ENCODE results near the gene C17orf100. TPM values are rescaled to one million over a fixed set of nuclear protein-coding genes. Genes with fewer than 3 reads are reported as not detected.

The C17orf100 gene
- total and polyA plus RNA-seq, 2 of the 13 experiments (the other 11 are each of a cell fraction or from before 2014, with no cell fraction given), result 3.6 to 8.7 TPM

- no peak for TF ChIP-seq ARID5B (CRISPR knock-in tag; IDR thresholded peaks at IDR 0.05)
- TF ChIP-seq ZNF724P (CRISPR knock-in tag; IDR thresholded peaks at IDR 0.05; ENCODE audit: borderline replicate concordance), result no peak
- TF ChIP-seq ZHX1 (CRISPR knock-in tag; IDR thresholded peaks at IDR 0.05; ENCODE audit: low read depth), result no peak
- TF ChIP-seq IKZF5 (CRISPR knock-in tag; IDR thresholded peaks at IDR 0.05), result no peak
- no peak for TF ChIP-seq PCBP1 (IDR thresholded peaks at IDR 0.05; ENCODE audit: borderline replicate concordance, low read depth, low read length)
- peak; percentile 17; the same call in 1 of the 2 replicates for TF ChIP-seq MLX (CRISPR knock-in tag; IDR thresholded peaks at IDR 0.05)
- TF ChIP-seq ZBTB14 (CRISPR knock-in tag; IDR thresholded peaks at IDR 0.05), result no peak
- no peak for TF ChIP-seq PREB (CRISPR knock-in tag; IDR thresholded peaks at IDR 0.05)
- TF ChIP-seq FOXP4 (CRISPR knock-in tag; IDR thresholded peaks at IDR 0.05), result peak; percentile 48; the same call in 1 of the 2 replicates
- peak; percentile 43 for TF ChIP-seq MED1 (CRISPR knock-in tag; IDR thresholded peaks at IDR 0.05)
- no peak for TF ChIP-seq ZSCAN12 (CRISPR knock-in tag; IDR thresholded peaks at IDR 0.05)
- no peak for TF ChIP-seq RBM39 (IDR thresholded peaks at IDR 0.05; ENCODE audit: low read depth, low read length, poor library complexity, severe bottlenecking)
- no peak for TF ChIP-seq KLF9 (CRISPR knock-in tag; IDR thresholded peaks at IDR 0.05; ENCODE audit: low read depth)
- no peak for TF ChIP-seq ETS1 (CRISPR knock-in tag; IDR thresholded peaks at IDR 0.05)
- TF ChIP-seq HNF4A (CRISPR knock-in tag; IDR thresholded peaks at IDR 0.05), result peak; percentile 61; the same call in 1 of the 2 replicates
These were observed 49.4 kb downstream of the C17orf100 start (continued) for GRCh38 chr17:6700948-6701307.
